H1 (cell line): Measurements from ENCODE around the gene PDF.

ENCODE experiments used
- BCL11A ChIP-seq, 2 experiments: IDR thresholded peaks; one replicate each; pipeline ENCODE4 v1.6.1; 2011; ENCODE audit warnings: low read depth in 2 of 2, low read length in 2 of 2, mild to moderate bottlenecking in 2 of 2
- CEBPB ChIP-seq: IDR thresholded peaks from 2 replicates; pipeline ENCODE4 v1.6.1; 2012; ENCODE audit warnings: low read depth, low read length
- CTCF ChIP-seq, 3 experiments: IDR thresholded peaks; 1 replicate in 2 of 3; 2 replicates in 1 of 3; pipeline versions ENCODE4 v1.5.1 to v1.6.1; 2011; ENCODE audit warnings: low read length in 3 of 3, mild to moderate bottlenecking in 3 of 3, inconsistent platforms in 2 of 3, low read depth in 1 of 3, moderate library complexity in 1 of 3; ENCODE audit not compliant: insufficient read depth in 1 of 3; ENCODE audit errors: control extremely low read depth in 1 of 3
- EZH2 ChIP-seq: fragments of 200-600 bp; sonication (generic); IDR thresholded peaks from 2 replicates; pipeline ENCODE4 v1.7.1; 2012; ENCODE audit warnings: low read depth, mild to moderate bottlenecking, moderate library complexity, low read length, inconsistent platforms; ENCODE audit not compliant: severe bottlenecking
- GTF2F1 ChIP-seq: IDR thresholded peaks from 2 replicates; pipeline ENCODE4 v1.6.1; 2012; ENCODE audit warnings: low read depth, low read length, improper control_type of control experiment, borderline replicate concordance
- JUND ChIP-seq: IDR thresholded peaks from 2 replicates; pipeline ENCODE4 v1.6.1; 2011; ENCODE audit warnings: mild to moderate bottlenecking, improper control_type of control experiment, low read length
- KDM1A ChIP-seq: fragments of 200-600, 300-600 bp; sonication (generic); IDR thresholded peaks from 2 replicates; pipeline ENCODE4 v1.7.1; 2016; ENCODE audit warnings: mild to moderate bottlenecking, low read length, borderline replicate concordance
- MAX ChIP-seq: IDR thresholded peaks from 2 replicates; pipeline ENCODE4 v1.6.1; 2012; ENCODE audit warnings: inconsistent platforms
- POLR2A ChIP-seq, 2 experiments: IDR thresholded peaks; 1 replicate in 1 of 2; 2 replicates in 1 of 2; pipeline ENCODE4 v1.6.1; 2011; ENCODE audit warnings: low read depth in 2 of 2, low read length in 2 of 2, mild to moderate bottlenecking in 2 of 2; ENCODE audit errors: control extremely low read depth in 1 of 2
- POLR2AphosphoS5 ChIP-seq: IDR thresholded peaks from 2 replicates; pipeline ENCODE4 v1.6.1; 2011; ENCODE audit warnings: low read depth, low read length
- SIN3A ChIP-seq, 2 experiments: IDR thresholded peaks in 1 of 2; conservative IDR thresholded peaks in 1 of 2; 2 replicates each; pipeline ENCODE4 v1.6.1; 2011 to 2012; ENCODE audit warnings: low read length in 2 of 2, improper control_type of control experiment in 1 of 2, low read depth in 1 of 2, mild to moderate bottlenecking in 1 of 2
- TBP ChIP-seq: IDR thresholded peaks from 2 replicates; pipeline ENCODE4 v1.6.1; 2011; ENCODE audit warnings: low read depth, low read length, improper control_type of control experiment
- ZNF274 ChIP-seq: IDR thresholded peaks from 2 replicates; pipeline ENCODE4 v1.7.0; 2012; ENCODE audit warnings: low read length, borderline replicate concordance; ENCODE audit errors: extremely low read depth

GRCh38 chr16:69330286-69331109 lies at the start of gene PDF:
- TF ChIP-seq CTCF (IDR thresholded peaks at IDR 0.05; ENCODE audit: control extremely low read depth in 1 of 3, insufficient read depth in 1 of 3, low read depth in 1 of 3, low read length in 3 of 3) (no peak), POLR2A (IDR thresholded peaks at IDR 0.05; ENCODE audit: control extremely low read depth in 1 of 2, low read depth in 2 of 2, low read length in 2 of 2) (peak; percentile 79 to 92), SIN3A (conservative IDR thresholded peaks at IDR 0.05 in 1 of 2, IDR thresholded peaks at IDR 0.05 in 1 of 2; ENCODE audit: low read depth in 1 of 2, low read length in 2 of 2) (peak in 1 of 2 experiments; percentile 71; a peak in 1 of 4 replicates), ZNF274 (no peak), CEBPB (peak; percentile 17; the same call in 1 of the 2 replicates), POLR2AphosphoS5 (peak; percentile 87), BCL11A (IDR thresholded peaks at IDR 0.05; ENCODE audit: low read depth in 2 of 2, low read length in 2 of 2) (no peak), TBP (peak; percentile 78), JUND (no peak), KDM1A (no peak), GTF2F1 (no peak), MAX (peak; percentile 51), EZH2 (no peak)
